Liver (tissue), 3 donors: ENCODE data around the gene SPTLC2.

Source experiments
- MAX ChIP-seq: IDR thresholded peaks from 2 replicates; pipeline ENCODE4 v1.6.1; 2016; ENCODE audit warnings: antibody characterized with exemption
- NR2F2 ChIP-seq: IDR thresholded peaks from 2 replicates; pipeline ENCODE4 v1.6.1; 2016; ENCODE audit warnings: antibody characterized with exemption
- TF ChIP-seq, protein P1 (sequence below): fragments of 150-350 bp; IDR thresholded peaks from 2 replicates; pipeline ENCODE4 v1.5.1; 2017; ENCODE audit warnings: improper control_type of control experiment, low read depth, low read length; ENCODE audit not compliant: missing input control
- TF ChIP-seq, protein P2 (sequence below): IDR thresholded peaks from 2 replicates; pipeline ENCODE4 v1.6.1; 2016; ENCODE audit warnings: antibody characterized with exemption
- donor health status: healthy.
- donor health status: healthy.

DNA sequence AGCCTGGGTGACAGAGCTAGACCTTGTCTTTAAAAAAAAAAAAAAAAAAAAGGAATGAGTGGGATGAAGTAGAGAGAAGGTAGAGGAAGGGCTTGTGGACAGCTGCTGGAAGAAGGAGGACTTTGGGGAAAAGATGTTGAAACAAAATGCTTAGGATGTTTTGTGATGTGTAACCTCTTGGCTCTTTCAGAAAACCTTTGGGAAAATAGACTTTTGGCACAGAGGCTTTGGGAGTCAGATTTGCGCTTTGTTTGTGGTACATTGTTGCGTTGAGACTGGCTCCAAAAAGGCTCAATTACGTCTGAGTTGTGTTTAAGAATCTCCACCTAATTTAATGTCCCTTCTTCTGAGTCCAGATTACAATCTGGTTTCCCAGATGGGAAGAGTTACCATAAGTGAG, 32.9 kb upstream of the SPTLC2 start:
- TF ChIP-seq, protein P1, sequence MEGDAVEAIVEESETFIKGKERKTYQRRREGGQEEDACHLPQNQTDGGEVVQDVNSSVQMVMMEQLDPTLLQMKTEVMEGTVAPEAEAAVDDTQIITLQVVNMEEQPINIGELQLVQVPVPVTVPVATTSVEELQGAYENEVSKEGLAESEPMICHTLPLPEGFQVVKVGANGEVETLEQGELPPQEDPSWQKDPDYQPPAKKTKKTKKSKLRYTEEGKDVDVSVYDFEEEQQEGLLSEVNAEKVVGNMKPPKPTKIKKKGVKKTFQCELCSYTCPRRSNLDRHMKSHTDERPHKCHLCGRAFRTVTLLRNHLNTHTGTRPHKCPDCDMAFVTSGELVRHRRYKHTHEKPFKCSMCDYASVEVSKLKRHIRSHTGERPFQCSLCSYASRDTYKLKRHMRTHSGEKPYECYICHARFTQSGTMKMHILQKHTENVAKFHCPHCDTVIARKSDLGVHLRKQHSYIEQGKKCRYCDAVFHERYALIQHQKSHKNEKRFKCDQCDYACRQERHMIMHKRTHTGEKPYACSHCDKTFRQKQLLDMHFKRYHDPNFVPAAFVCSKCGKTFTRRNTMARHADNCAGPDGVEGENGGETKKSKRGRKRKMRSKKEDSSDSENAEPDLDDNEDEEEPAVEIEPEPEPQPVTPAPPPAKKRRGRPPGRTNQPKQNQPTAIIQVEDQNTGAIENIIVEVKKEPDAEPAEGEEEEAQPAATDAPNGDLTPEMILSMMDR: no peak
- TF ChIP-seq NR2F2 (no peak), MAX (no peak)
- TF ChIP-seq, protein P2, sequence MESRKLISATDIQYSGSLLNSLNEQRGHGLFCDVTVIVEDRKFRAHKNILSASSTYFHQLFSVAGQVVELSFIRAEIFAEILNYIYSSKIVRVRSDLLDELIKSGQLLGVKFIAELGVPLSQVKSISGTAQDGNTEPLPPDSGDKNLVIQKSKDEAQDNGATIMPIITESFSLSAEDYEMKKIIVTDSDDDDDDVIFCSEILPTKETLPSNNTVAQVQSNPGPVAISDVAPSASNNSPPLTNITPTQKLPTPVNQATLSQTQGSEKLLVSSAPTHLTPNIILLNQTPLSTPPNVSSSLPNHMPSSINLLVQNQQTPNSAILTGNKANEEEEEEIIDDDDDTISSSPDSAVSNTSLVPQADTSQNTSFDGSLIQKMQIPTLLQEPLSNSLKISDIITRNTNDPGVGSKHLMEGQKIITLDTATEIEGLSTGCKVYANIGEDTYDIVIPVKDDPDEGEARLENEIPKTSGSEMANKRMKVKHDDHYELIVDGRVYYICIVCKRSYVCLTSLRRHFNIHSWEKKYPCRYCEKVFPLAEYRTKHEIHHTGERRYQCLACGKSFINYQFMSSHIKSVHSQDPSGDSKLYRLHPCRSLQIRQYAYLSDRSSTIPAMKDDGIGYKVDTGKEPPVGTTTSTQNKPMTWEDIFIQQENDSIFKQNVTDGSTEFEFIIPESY: no peak
